ENCODE data around the gene PITX3. TPM values are rescaled to one million over a fixed set of nuclear protein-coding genes. Genes with fewer than 3 reads are reported as not detected.

PITX3 gene
- total and polyA plus RNA-seq, 9 of the 15 experiments (the other 6 are each of a cell fraction or from before 2014, with no cell fraction given), result 0.30 to 0.98 (median 0.95) TPM; not detected in 6

DNA sequence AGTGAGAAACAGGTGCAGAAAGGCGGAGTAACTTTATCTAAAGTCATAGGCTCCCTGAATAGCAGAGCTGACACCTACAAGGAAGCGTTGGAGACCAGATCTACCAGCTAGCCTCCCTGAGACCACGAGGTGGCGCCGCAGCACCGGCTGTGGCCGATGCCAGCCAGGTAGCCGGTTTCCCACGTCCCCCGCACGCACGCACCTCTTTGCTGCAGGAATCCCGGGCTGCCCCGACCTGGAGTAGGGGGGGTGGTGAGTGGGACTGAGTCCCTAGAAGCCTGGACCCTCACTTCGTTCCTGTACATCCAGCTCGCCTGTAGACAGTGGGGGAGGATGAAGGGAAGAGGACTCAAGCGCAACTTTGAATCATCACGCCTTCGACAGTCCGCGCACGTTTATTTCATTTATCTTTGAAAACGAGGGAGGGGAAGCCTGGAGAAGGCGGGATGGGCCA is 11.5 kb downstream of the PITX3 start (continued):
- TF ChIP-seq RERE (CRISPR knock-in tag; IDR thresholded peaks at IDR 0.05; ENCODE audit: borderline replicate concordance) (no peak), RB1 (IDR thresholded peaks at IDR 0.05; ENCODE audit: low read depth) (peak; percentile 48; the same call in 1 of the 2 replicates), MYC (IDR thresholded peaks at IDR 0.05; ENCODE audit: low read depth, low read length) (peak; percentile 48; the same call in 1 of the 2 replicates), MYC (CRISPR knock-in tag; IDR thresholded peaks at IDR 0.05; ENCODE audit: borderline replicate concordance, low read depth) (no peak), TCF3 (CRISPR knock-in tag; IDR thresholded peaks at IDR 0.05) (no peak), CTBP1 (IDR thresholded peaks at IDR 0.05; ENCODE audit: borderline replicate concordance) (peak; percentile 82), GATAD2A (IDR thresholded peaks at IDR 0.05) (no peak), ERF (CRISPR knock-in tag; IDR thresholded peaks at IDR 0.05) (no peak), ZEB2 (IDR thresholded peaks at IDR 0.05) (0 out of 2 replicates have a peak, but pooled peaks have one; percentile 49), PATZ1 (CRISPR knock-in tag; IDR thresholded peaks at IDR 0.05; ENCODE audit: borderline replicate concordance) (no peak), CREB1 (IDR thresholded peaks at IDR 0.05) (0 out of 2 replicates have a peak, but pooled peaks have one; percentile 22), CREB1 (CRISPR knock-in tag; IDR thresholded peaks at IDR 0.05) (no peak), LEF1 (IDR thresholded peaks at IDR 0.05) (0 out of 2 replicates have a peak, but pooled peaks have one; percentile 19), TEAD4 (IDR thresholded peaks at IDR 0.05; ENCODE audit: low read length) (peak; percentile 47), TEAD4 (CRISPR knock-in tag; IDR thresholded peaks at IDR 0.05; ENCODE audit: borderline replicate concordance) (no peak), GABPB1 (CRISPR knock-in tag; IDR thresholded peaks at IDR 0.05) (peak; percentile 45; the same call in 1 of the 2 replicates), OTX1 (CRISPR knock-in tag; IDR thresholded peaks at IDR 0.05) (no peak), RCOR1 (IDR thresholded peaks at IDR 0.05; ENCODE audit: borderline replicate concordance in 1 of 2, low read depth in 2 of 2, low read length in 2 of 2) (0 out of 4 replicates have a peak, but pooled peaks of 1 of the 2 experiments have one; percentile 43), HDGF (IDR thresholded peaks at IDR 0.05) (no peak), EGR1 (conservative IDR thresholded peaks at IDR 0.05) (peak; percentile 55)
- TF ChIP-seq, protein P1, sequence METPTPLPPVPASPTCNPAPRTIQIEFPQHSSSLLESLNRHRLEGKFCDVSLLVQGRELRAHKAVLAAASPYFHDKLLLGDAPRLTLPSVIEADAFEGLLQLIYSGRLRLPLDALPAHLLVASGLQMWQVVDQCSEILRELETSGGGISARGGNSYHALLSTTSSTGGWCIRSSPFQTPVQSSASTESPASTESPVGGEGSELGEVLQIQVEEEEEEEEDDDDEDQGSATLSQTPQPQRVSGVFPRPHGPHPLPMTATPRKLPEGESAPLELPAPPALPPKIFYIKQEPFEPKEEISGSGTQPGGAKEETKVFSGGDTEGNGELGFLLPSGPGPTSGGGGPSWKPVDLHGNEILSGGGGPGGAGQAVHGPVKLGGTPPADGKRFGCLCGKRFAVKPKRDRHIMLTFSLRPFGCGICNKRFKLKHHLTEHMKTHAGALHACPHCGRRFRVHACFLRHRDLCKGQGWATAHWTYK (CRISPR knock-in tag; IDR thresholded peaks at IDR 0.05), result no peak
- TF ChIP-seq, protein P2, sequence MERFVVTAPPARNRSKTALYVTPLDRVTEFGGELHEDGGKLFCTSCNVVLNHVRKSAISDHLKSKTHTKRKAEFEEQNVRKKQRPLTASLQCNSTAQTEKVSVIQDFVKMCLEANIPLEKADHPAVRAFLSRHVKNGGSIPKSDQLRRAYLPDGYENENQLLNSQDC (CRISPR knock-in tag; IDR thresholded peaks at IDR 0.05), result no peak
